ENCODE measurements around the gene SEMA3E. TPM values are rescaled to one million over a fixed set of nuclear protein-coding genes. Genes with fewer than 3 reads are reported as not detected.

The SEMA3E gene
- total RNA-seq, 1 experiment from 2014 or later: 0.20 TPM

GRCh38 chr7:83646027-83646426 lies 2.9 kb downstream of the SEMA3E start:
- BruUV-seq (replicated peaks): no TSS peak
- TF ChIP-seq CTCF (IDR thresholded peaks at IDR 0.05; ENCODE audit: insufficient read depth in 1 of 2, low read depth in 1 of 2, low read length in 1 of 2, severe bottlenecking in 1 of 2, unreplicated experiment in 1 of 2): no peak
- H3K4me1 Mint-ChIP-seq (ENCODE audit: low read depth, unreplicated experiment): no peaks in the 10 kb centered on the region
- no peak overlapping the region for H3K27ac Mint-ChIP-seq (ENCODE audit: unreplicated experiment)
- no peaks in the 10 kb centered on the region for H3K27me3 ChIP-seq (replicated peaks; ENCODE audit: control insufficient read depth, insufficient read depth, low read length)
- H3K4me1 ChIP-seq: no peaks in the 10 kb centered on the region
- no peak overlapping the region for H3K4me3 Mint-ChIP-seq (ENCODE audit: unreplicated experiment)
- POLR2A ChIA-PET: no interaction called here
- no peaks in the 10 kb centered on the region for H3K36me3 Mint-ChIP-seq (ENCODE audit: insufficient read depth, unreplicated experiment)
- no peak overlapping the region for H3K4me3 ChIP-seq (ENCODE audit: low read depth, low read length)
- no peaks in the 10 kb centered on the region for H3K36me3 ChIP-seq (ENCODE audit: control insufficient read depth, insufficient read depth, low read length)
- peaks cover 10% of the 10 kb centered on the region for H3K27me3 Mint-ChIP-seq (ENCODE audit: insufficient read depth, unreplicated experiment)
- no peak for DNase-seq
- CTCF ChIA-PET: no interaction called here
- no peaks in the 10 kb centered on the region for H3K9me3 Mint-ChIP-seq (ENCODE audit: unreplicated experiment)
- intact Hi-C loops (cut with micrococcal nuclease; ENCODE audit: unreplicated experiment): no loop called here
- H3K9me3 ChIP-seq: no peaks in the 10 kb centered on the region

DNA sequence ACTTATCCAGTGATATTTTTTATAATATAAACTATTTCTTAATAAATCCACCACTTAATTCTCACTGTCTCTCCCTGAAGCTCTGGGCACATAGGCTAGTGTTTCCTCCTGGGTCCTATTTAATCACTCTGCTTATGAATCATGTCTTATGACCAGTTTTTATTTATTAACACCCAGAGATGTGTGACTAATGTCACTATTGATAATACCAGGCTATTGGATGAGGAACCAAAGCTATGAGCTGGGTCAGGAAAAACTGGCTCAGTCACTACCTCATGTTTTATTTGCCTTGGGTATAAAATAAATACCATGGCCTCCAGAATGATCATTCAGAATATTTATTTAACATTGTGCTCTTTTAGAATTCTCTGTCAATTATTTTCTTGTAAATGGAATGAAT lies 5.2 kb downstream of the SEMA3E start:
- H3K36me3 Mint-ChIP-seq (ENCODE audit: insufficient read depth, unreplicated experiment): no peaks in the 10 kb centered on the region
- TF ChIP-seq CTCF (IDR thresholded peaks at IDR 0.05; ENCODE audit: insufficient read depth in 1 of 2, low read depth in 1 of 2, low read length in 1 of 2, severe bottlenecking in 1 of 2, unreplicated experiment in 1 of 2): no peak
- no peaks in the 10 kb centered on the region for H3K9me3 Mint-ChIP-seq (ENCODE audit: unreplicated experiment)
- no peak overlapping the region for H3K4me3 Mint-ChIP-seq (ENCODE audit: unreplicated experiment)
- no peak overlapping the region for H3K27ac Mint-ChIP-seq (ENCODE audit: unreplicated experiment)
- Histone ChIP-seq H3K4me3 (ENCODE audit: low read depth, low read length) (no peak overlapping the region), H3K27me3 (replicated peaks; ENCODE audit: control insufficient read depth, insufficient read depth, low read length) (no peaks in the 10 kb centered on the region), H3K9me3 (no peaks in the 10 kb centered on the region), H3K4me1 (no peaks in the 10 kb centered on the region), H3K36me3 (ENCODE audit: control insufficient read depth, insufficient read depth, low read length) (no peaks in the 10 kb centered on the region)
- no TSS peak for BruUV-seq (replicated peaks)
- H3K4me1 Mint-ChIP-seq (ENCODE audit: low read depth, unreplicated experiment): no peaks in the 10 kb centered on the region
- CTCF ChIA-PET: no interaction called here
- H3K27me3 Mint-ChIP-seq (ENCODE audit: insufficient read depth, unreplicated experiment): peaks cover 9% of the 10 kb centered on the region
- intact Hi-C loops (cut with micrococcal nuclease; ENCODE audit: unreplicated experiment): loop anchor here (5.0 kb wide), 1 partner anchor 104 kb away; no protein-coding TSS in a partner anchor
- no peak for DNase-seq
- POLR2A ChIA-PET: no interaction called here

DNA sequence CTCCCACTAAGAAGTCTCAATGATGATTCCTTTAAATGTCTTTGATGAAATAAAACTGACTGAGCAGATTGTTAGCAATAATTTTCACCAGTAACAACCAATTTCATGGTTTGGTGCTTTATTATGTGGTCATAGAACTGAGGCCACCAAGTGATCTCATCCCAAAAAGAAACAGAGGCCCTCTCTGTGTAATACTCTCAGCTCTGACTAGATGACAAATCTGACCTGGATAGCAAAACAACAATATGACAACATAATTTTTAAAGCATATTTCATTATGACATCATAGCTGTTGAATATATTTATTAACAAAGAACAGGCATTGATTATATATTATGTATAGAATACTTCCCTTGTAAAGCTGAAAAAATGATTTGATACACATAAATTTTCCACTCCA lies 5.9 kb downstream of the SEMA3E start:
- Mint-ChIP-seq H3K36me3 (ENCODE audit: insufficient read depth, unreplicated experiment) (no peaks in the 10 kb centered on the region), H3K9me3 (ENCODE audit: unreplicated experiment) (no peaks in the 10 kb centered on the region), H3K4me1 (ENCODE audit: low read depth, unreplicated experiment) (no peaks in the 10 kb centered on the region), H3K27me3 (ENCODE audit: insufficient read depth, unreplicated experiment) (peaks cover 8% of the 10 kb centered on the region), H3K27ac (ENCODE audit: unreplicated experiment) (no peak overlapping the region), H3K4me3 (ENCODE audit: unreplicated experiment) (no peak overlapping the region)
- Histone ChIP-seq H3K9me3 (no peaks in the 10 kb centered on the region), H3K4me3 (ENCODE audit: low read depth, low read length) (no peak overlapping the region), H3K4me1 (no peaks in the 10 kb centered on the region), H3K27me3 (replicated peaks; ENCODE audit: control insufficient read depth, insufficient read depth, low read length) (no peaks in the 10 kb centered on the region), H3K36me3 (ENCODE audit: control insufficient read depth, insufficient read depth, low read length) (no peaks in the 10 kb centered on the region)
- intact Hi-C loops (cut with micrococcal nuclease; ENCODE audit: unreplicated experiment): loop anchor here (5.0 kb wide), 1 partner anchor 104 kb away; no protein-coding TSS in a partner anchor
- DNase-seq: no peak
- BruUV-seq (replicated peaks): no TSS peak
- ChIA-PET CTCF (no interaction called here), POLR2A (no interaction called here)
- TF ChIP-seq CTCF (IDR thresholded peaks at IDR 0.05; ENCODE audit: insufficient read depth in 1 of 2, low read depth in 1 of 2, low read length in 1 of 2, severe bottlenecking in 1 of 2, unreplicated experiment in 1 of 2): no peak
